ENCODE measurements around the gene FOS.

- TF ChIP-seq CTCF (conservative IDR thresholded peaks at IDR 0.05 in 1 of 2, IDR thresholded peaks at IDR 0.05 in 1 of 2; ENCODE audit: extremely low read depth in 1 of 2, insufficient read depth in 1 of 2, low read depth in 1 of 2, low read length in 2 of 2), result no peak
- TF ChIP-seq EZH2 (IDR thresholded peaks at IDR 0.05; ENCODE audit: borderline replicate concordance, low read length), result no peak
Measured at GRCh38 chr14:75283833-75284563, 5.4 kb downstream of the FOS start.

Data from mammary epithelial cell (primary cell).